Epidermal melanocyte (primary cell): ENCODE results near the gene TNNT2.

Source experiments
- DNase-seq: peaks from one replicate; pipeline ENCODE4 v3.0.0; 2011; ENCODE audit warnings: low spot score; ENCODE audit not compliant: insufficient read length

TNNT2 gene

GRCh38 chr1:201356701-201357100 lies 20.8 kb downstream of the TNNT2 start:
- no peak for DNase-seq

- DNase-seq = no peak
These were observed 21.2 kb downstream of the TNNT2 start for GRCh38 chr1:201356236-201356635.

GRCh38 chr1:201355471-201355870 lies 22.0 kb downstream of the TNNT2 start:
- no peak for DNase-seq

- DNase-seq = no peak
These were observed 22.6 kb downstream of the TNNT2 start for GRCh38 chr1:201354901-201355295.

GRCh38 chr1:201354151-201354900 lies 23.2 kb downstream of the TNNT2 start:
- DNase-seq = no peak

- no peak for DNase-seq
These were observed 24.1 kb downstream of the TNNT2 start for GRCh38 chr1:201353186-201353940.

- no peak for DNase-seq
These were observed 25.9 kb downstream of the TNNT2 start for GRCh38 chr1:201351617-201352016.

- DNase-seq = no peak
These were observed 26.6 kb downstream of the TNNT2 start for GRCh38 chr1:201350884-201351283.

- no peak for DNase-seq
These were observed 27.1 kb downstream of the TNNT2 start for GRCh38 chr1:201350361-201350725.

- DNase-seq = no peak
These were observed 28.4 kb downstream of the TNNT2 start for GRCh38 chr1:201349092-201349491.

- no peak for DNase-seq
These were observed 29.3 kb downstream of the TNNT2 start for GRCh38 chr1:201348211-201348566.

- DNase-seq = no peak
These were observed 29.8 kb downstream of the TNNT2 start for GRCh38 chr1:201347498-201348210.

GRCh38 chr1:201346987-201347386 lies 30.5 kb downstream of the TNNT2 start:
- DNase-seq = no peak

GRCh38 chr1:201346337-201346939 lies 31.0 kb downstream of the TNNT2 start:
- DNase-seq = peak; percentile 66

GRCh38 chr1:201345081-201345355 lies 32.5 kb downstream of the TNNT2 start:
- no peak for DNase-seq

- DNase-seq = no peak
These were observed 33.0 kb downstream of the TNNT2 start for GRCh38 chr1:201344206-201345080.

- no peak for DNase-seq
These were observed 36.1 kb downstream of the TNNT2 start for GRCh38 chr1:201341377-201341776.

- DNase-seq = no peak
These were observed 40.6 kb downstream of the TNNT2 start for GRCh38 chr1:201336711-201337450.

GRCh38 chr1:201335901-201336300 lies 41.6 kb downstream of the TNNT2 start:
- DNase-seq = no peak

GRCh38 chr1:201335174-201335870 lies 42.2 kb downstream of the TNNT2 start:
- DNase-seq = peak; percentile 86
